ENCODE measurements around the gene BOLA2B.

Gene BOLA2B

DNA sequence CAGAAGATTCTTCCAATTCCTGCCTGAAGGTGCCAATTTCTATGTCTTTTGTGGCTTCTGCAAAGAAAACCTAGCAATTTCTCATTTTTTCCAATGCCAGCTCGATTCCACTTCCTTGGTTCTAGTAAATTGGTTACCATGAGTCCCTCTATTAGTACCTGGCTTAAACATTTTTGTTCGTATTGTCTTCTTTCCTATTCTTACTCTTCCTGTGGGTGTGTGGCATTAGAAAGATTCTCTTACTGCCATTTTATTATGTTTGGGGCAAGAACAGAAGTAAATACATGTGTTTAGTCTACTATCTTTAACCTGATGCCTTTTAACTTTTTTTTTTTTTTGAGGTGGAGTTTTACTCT, 50.1 kb downstream of the BOLA2B start:
- Histone ChIP-seq H3K36me3 (ENCODE audit: control insufficient read depth in 2 of 2, insufficient read depth in 2 of 2, low read length in 2 of 2) (no peaks in the 10 kb centered on the region), H3K4me1 (ENCODE audit: control insufficient read depth, insufficient read depth, low read length) (no peaks in the 10 kb centered on the region), H3K9ac (ENCODE audit: low read length in 2 of 2) (no peak overlapping the region), H3K9me3 (ENCODE audit: control insufficient read depth in 2 of 2, low read length in 2 of 2) (no peaks in the 10 kb centered on the region), H3K4me3 (ENCODE audit: low read length in 2 of 2) (no peak overlapping the region), H3K27me3 (ENCODE audit: control insufficient read depth in 1 of 2, insufficient read depth in 2 of 2, low read length in 2 of 2) (no peaks in the 10 kb centered on the region), H3K27ac (ENCODE audit: low read length) (no peak overlapping the region)

All from stomach smooth muscle (tissue), 2 donors.